Stimulated activated memory B cell treated with anti-CD40 and anti-IgM and Interleukin-4, amounts not matched to agents 10 μg/mL and 1 μg/mL and 100 μg/mL, for 72 hours (primary cell): ENCODE data around the gene CST1.
"Not testable (repeated sequence)": the region's sequence is repeated elsewhere in the genome, so short reads cannot be mapped to it uniquely, and the experiment has no call there.

Source experiments
- ATAC-seq: fragments of 150-1000 bp; cut with Tn5 transposase; 2 replicates; pipeline ENCODE4 v1.10.0; 2021
- H3K27ac Mint-ChIP-seq: one replicate; pipeline ENCODE4 v1.8.0; 2022; ENCODE audit warnings: mild to moderate bottlenecking, mixed read lengths
- H3K27me3 Mint-ChIP-seq: one replicate; pipeline ENCODE4 v1.8.0; 2022; ENCODE audit warnings: mixed read lengths
- H3K36me3 Mint-ChIP-seq: one replicate; pipeline ENCODE4 v1.8.0; 2022; ENCODE audit warnings: mixed read lengths
- H3K4me1 Mint-ChIP-seq: one replicate; pipeline ENCODE4 v1.8.0; 2022; ENCODE audit warnings: mixed read lengths
- H3K4me3 Mint-ChIP-seq: one replicate; pipeline ENCODE4 v1.8.0; 2022; ENCODE audit warnings: mild to moderate bottlenecking, moderate library complexity, mixed read lengths
- H3K9me3 Mint-ChIP-seq: one replicate; pipeline ENCODE4 v1.8.0; 2022; ENCODE audit warnings: mixed read lengths

The CST1 gene

GRCh38 chr20:23745247-23745646 lies 5.5 kb downstream of the CST1 start:
- Mint-ChIP-seq H3K27ac (no peak overlapping the region), H3K9me3 (peaks cover 2% of the 10 kb centered on the region), H3K36me3 (no peaks in the 10 kb centered on the region), H3K4me1 (no peaks in the 10 kb centered on the region), H3K4me3 (no peak overlapping the region), H3K27me3 (no peaks in the 10 kb centered on the region)
- ATAC-seq, result no peak

- Mint-ChIP-seq H3K36me3 (no peaks in the 10 kb centered on the region), H3K27me3 (no peaks in the 10 kb centered on the region), H3K27ac (no peak overlapping the region), H3K9me3 (peaks cover 3% of the 10 kb centered on the region), H3K4me1 (no peaks in the 10 kb centered on the region), H3K4me3 (no peak overlapping the region)
- ATAC-seq, result no peak
These were observed 5.9 kb downstream of the CST1 start for GRCh38 chr20:23744817-23745216.

- H3K27me3 Mint-ChIP-seq, result peaks cover 13% of the 10 kb centered on the region
- ATAC-seq, H3K4me1 Mint-ChIP-seq: not testable (repeated sequence)
These were observed 15.3 kb downstream of the CST1 start for GRCh38 chr20:23735391-23735790.

GRCh38 chr20:23734949-23735348 lies 15.8 kb downstream of the CST1 start:
- H3K36me3 Mint-ChIP-seq, ATAC-seq, H3K27ac Mint-ChIP-seq, H3K4me3 Mint-ChIP-seq, H3K9me3 Mint-ChIP-seq, H3K4me1 Mint-ChIP-seq: not testable (repeated sequence)
- H3K27me3 Mint-ChIP-seq, result peaks cover 13% of the 10 kb centered on the region

More at GRCh38 chr20:23735391-23735790, 15.3 kb downstream of the CST1 start:
- H3K9me3 Mint-ChIP-seq, H3K4me3 Mint-ChIP-seq, H3K36me3 Mint-ChIP-seq, H3K27ac Mint-ChIP-seq: not testable (repeated sequence)

- H3K27me3 Mint-ChIP-seq, result peaks cover 13% of the 10 kb centered on the region
- not testable (repeated sequence) for ATAC-seq, H3K4me1 Mint-ChIP-seq, H3K36me3 Mint-ChIP-seq, H3K27ac Mint-ChIP-seq, H3K4me3 Mint-ChIP-seq, H3K9me3 Mint-ChIP-seq
These were observed 16.3 kb downstream of the CST1 start for GRCh38 chr20:23734440-23734839.

GRCh38 chr20:23727016-23727415 lies 23.7 kb downstream of the CST1 start:
- H3K27ac Mint-ChIP-seq, result no peak overlapping the region
- peaks cover 9% of the 10 kb centered on the region for H3K27me3 Mint-ChIP-seq

GRCh38 chr20:23725102-23725501 lies 25.6 kb downstream of the CST1 start:
- no peak overlapping the region for H3K4me3 Mint-ChIP-seq
- no peak overlapping the region for H3K27ac Mint-ChIP-seq
- H3K27me3 Mint-ChIP-seq, result peaks cover 9% of the 10 kb centered on the region
- H3K9me3 Mint-ChIP-seq, result no peaks in the 10 kb centered on the region
- no peaks in the 10 kb centered on the region for H3K4me1 Mint-ChIP-seq
- ATAC-seq, result no peak
- no peaks in the 10 kb centered on the region for H3K36me3 Mint-ChIP-seq

More at GRCh38 chr20:23727016-23727415, 23.7 kb downstream of the CST1 start:
- Mint-ChIP-seq H3K36me3 (no peaks in the 10 kb centered on the region), H3K9me3 (no peaks in the 10 kb centered on the region), H3K4me1 (no peaks in the 10 kb centered on the region), H3K4me3 (no peak overlapping the region)
- ATAC-seq, result no peak

- H3K4me3 Mint-ChIP-seq, H3K4me1 Mint-ChIP-seq, H3K9me3 Mint-ChIP-seq, H3K27me3 Mint-ChIP-seq, H3K36me3 Mint-ChIP-seq, H3K27ac Mint-ChIP-seq: not testable (repeated sequence)
- peak; percentile 28 for ATAC-seq
These were observed 27.0 kb downstream of the CST1 start for GRCh38 chr20:23723659-23724307.

- H3K36me3 Mint-ChIP-seq, H3K9me3 Mint-ChIP-seq, H3K4me1 Mint-ChIP-seq, ATAC-seq, H3K27ac Mint-ChIP-seq, H3K27me3 Mint-ChIP-seq, H3K4me3 Mint-ChIP-seq: not testable (repeated sequence)
These were observed 27.9 kb downstream of the CST1 start for GRCh38 chr20:23722851-23723250.

- Mint-ChIP-seq H3K4me3 (no peak overlapping the region), H3K27me3 (peaks cover 9% of the 10 kb centered on the region), H3K36me3 (no peaks in the 10 kb centered on the region), H3K4me1 (no peaks in the 10 kb centered on the region), H3K27ac (no peak overlapping the region), H3K9me3 (no peaks in the 10 kb centered on the region)
- ATAC-seq, result no peak
These were observed 28.8 kb downstream of the CST1 start for GRCh38 chr20:23721962-23722361.

- not testable (repeated sequence) for ATAC-seq, H3K4me3 Mint-ChIP-seq, H3K27me3 Mint-ChIP-seq, H3K9me3 Mint-ChIP-seq, H3K4me1 Mint-ChIP-seq, H3K36me3 Mint-ChIP-seq, H3K27ac Mint-ChIP-seq
These were observed 31.4 kb downstream of the CST1 start for GRCh38 chr20:23719351-23719750.

- ATAC-seq, H3K27me3 Mint-ChIP-seq, H3K4me3 Mint-ChIP-seq, H3K9me3 Mint-ChIP-seq, H3K27ac Mint-ChIP-seq, H3K36me3 Mint-ChIP-seq, H3K4me1 Mint-ChIP-seq: not testable (repeated sequence)
These were observed 39.0 kb downstream of the CST1 start for GRCh38 chr20:23711778-23712177.

- Mint-ChIP-seq H3K4me3 (no peak overlapping the region), H3K27ac (no peak overlapping the region), H3K27me3 (no peaks in the 10 kb centered on the region), H3K36me3 (no peaks in the 10 kb centered on the region), H3K4me1 (no peaks in the 10 kb centered on the region), H3K9me3 (no peaks in the 10 kb centered on the region)
- ATAC-seq, result peak; percentile 17
These were observed 40.0 kb downstream of the CST1 start for GRCh38 chr20:23710771-23711170.

GRCh38 chr20:23705895-23706294 lies 44.8 kb downstream of the CST1 start:
- H3K4me3 Mint-ChIP-seq, result no peak overlapping the region
- H3K4me1 Mint-ChIP-seq, result no peaks in the 10 kb centered on the region
- H3K9me3 Mint-ChIP-seq, result no peaks in the 10 kb centered on the region
- H3K36me3 Mint-ChIP-seq, result no peaks in the 10 kb centered on the region
- ATAC-seq, result no peak
- no peaks in the 10 kb centered on the region for H3K27me3 Mint-ChIP-seq
- H3K27ac Mint-ChIP-seq, result no peak overlapping the region

- no peaks in the 10 kb centered on the region for H3K27me3 Mint-ChIP-seq
- no peaks in the 10 kb centered on the region for H3K4me1 Mint-ChIP-seq
- no peak overlapping the region for H3K4me3 Mint-ChIP-seq
- no peak for ATAC-seq
- H3K9me3 Mint-ChIP-seq, result no peaks in the 10 kb centered on the region
- H3K27ac Mint-ChIP-seq, result no peak overlapping the region
- no peaks in the 10 kb centered on the region for H3K36me3 Mint-ChIP-seq
These were observed 48.7 kb downstream of the CST1 start for GRCh38 chr20:23702021-23702420.

GRCh38 chr20:23700931-23701330 lies 49.8 kb downstream of the CST1 start:
- H3K9me3 Mint-ChIP-seq, result no peaks in the 10 kb centered on the region
- H3K27me3 Mint-ChIP-seq, result no peaks in the 10 kb centered on the region
- no peaks in the 10 kb centered on the region for H3K36me3 Mint-ChIP-seq
- no peaks in the 10 kb centered on the region for H3K4me1 Mint-ChIP-seq
- H3K27ac Mint-ChIP-seq, result no peak overlapping the region
- no peak overlapping the region for H3K4me3 Mint-ChIP-seq
- ATAC-seq, result no peak

GRCh38 chr20:23697947-23698346 lies 52.8 kb downstream of the CST1 start:
- Mint-ChIP-seq H3K27ac (no peak overlapping the region), H3K4me1 (no peaks in the 10 kb centered on the region), H3K4me3 (no peak overlapping the region), H3K9me3 (no peaks in the 10 kb centered on the region), H3K27me3 (no peaks in the 10 kb centered on the region), H3K36me3 (no peaks in the 10 kb centered on the region)
- no peak for ATAC-seq
